ENCODE data around the gene TLR9.

The TLR9 gene

GRCh38 chr3:52246728-52247408, 21.4 kb upstream of the TLR9 start:
- peak; percentile 8 for DNase-seq

- DNase-seq, result no peak
These were observed 20.8 kb upstream of the TLR9 start for GRCh38 chr3:52246264-52246620.

GRCh38 chr3:52245322-52246263, 20.1 kb upstream of the TLR9 start, which contains the start of gene PPM1M:
Gene PPM1M, plus strand, starts transcription at chr3:52245759. Its CDS starts 66 bp downstream, at chr3:52245825.
- peak; percentile 30 for DNase-seq

- peak; percentile 8 for DNase-seq
These were observed 18.6 kb upstream of the TLR9 start for GRCh38 chr3:52243791-52244628.

- DNase-seq, result no peak
These were observed 16.6 kb upstream of the TLR9 start for GRCh38 chr3:52242039-52242438.

- no peak for DNase-seq
These were observed 15.5 kb upstream of the TLR9 start for GRCh38 chr3:52240886-52241370.

- no peak for DNase-seq
These were observed 14.8 kb upstream of the TLR9 start for GRCh38 chr3:52240059-52240885.

GRCh38 chr3:52238761-52239701, 13.6 kb upstream of the TLR9 start, which contains the start of gene TWF2:
Gene TWF2, minus strand, starts transcription at chr3:52239158. Its CDS starts 142 bp downstream, at chr3:52239016.
- DNase-seq, result peak; percentile 78

- DNase-seq, result no peak
These were observed 12.8 kb upstream of the TLR9 start for GRCh38 chr3:52238193-52238760.

- no peak for DNase-seq
These were observed 12.3 kb upstream of the TLR9 start for GRCh38 chr3:52237657-52238172.

- DNase-seq, result no peak
These were observed 11.7 kb upstream of the TLR9 start for GRCh38 chr3:52237006-52237656.

- DNase-seq, result no peak
These were observed 11.0 kb upstream of the TLR9 start for GRCh38 chr3:52236424-52236886.

GRCh38 chr3:52234516-52235447, 9.3 kb upstream of the TLR9 start:
- no peak for DNase-seq

- DNase-seq, result no peak
These were observed 8.5 kb upstream of the TLR9 start for GRCh38 chr3:52233968-52234367.

GRCh38 chr3:52233108-52233591, 7.7 kb upstream of the TLR9 start:
- DNase-seq, result no peak

GRCh38 chr3:52232279-52233107, 7.0 kb upstream of the TLR9 start:
- no peak for DNase-seq

Measured in activated CD4-positive, alpha-beta T cell treated with anti-CD3 and anti-CD28 coated beads for 1 hour (primary cell).